HG03439 (cell line): ENCODE measurements around the gene STIM1.

Source experiments
- ATAC-seq: cut with Tn5 transposase; IDR thresholded peaks from one replicate; pipeline ENCODE4 v1.9.1; 2021; ENCODE audit warnings: mild to moderate bottlenecking, moderate library complexity; ENCODE audit not compliant: unreplicated experiment

The STIM1 gene

GRCh38 chr11:4060182-4060923 lies 204.9 kb downstream of the STIM1 start:
- ATAC-seq: no peak

GRCh38 chr11:4061700-4062099 lies 206.2 kb downstream of the STIM1 start:
- ATAC-seq: no peak

GRCh38 chr11:4063348-4063747 lies 207.9 kb downstream of the STIM1 start:
- ATAC-seq: no peak

GRCh38 chr11:4064278-4064955 lies 209.0 kb downstream of the STIM1 start:
- ATAC-seq: no peak

- ATAC-seq: no peak
Observed at GRCh38 chr11:4065086-4065485, 209.6 kb downstream of the STIM1 start.

GRCh38 chr11:4065601-4066377 lies 210.3 kb downstream of the STIM1 start:
- ATAC-seq: no peak

- no peak for ATAC-seq
Observed at GRCh38 chr11:4066910-4067309, 211.4 kb downstream of the STIM1 start.

- no peak for ATAC-seq
Observed at GRCh38 chr11:4068962-4069361, 213.5 kb downstream of the STIM1 start.

GRCh38 chr11:4071325-4071724 lies 215.9 kb downstream of the STIM1 start:
- ATAC-seq: no peak

GRCh38 chr11:4071914-4072313 lies 216.4 kb downstream of the STIM1 start:
- ATAC-seq: no peak

- ATAC-seq: peak; percentile 69
Observed at GRCh38 chr11:4072668-4073285, 217.3 kb downstream of the STIM1 start.

- ATAC-seq: no peak
Observed at GRCh38 chr11:4074266-4074665, 218.8 kb downstream of the STIM1 start.

GRCh38 chr11:4076774-4077173 lies 221.3 kb downstream of the STIM1 start:
- no peak for ATAC-seq

- ATAC-seq: no peak
Observed at GRCh38 chr11:4083198-4083597, 227.7 kb downstream of the STIM1 start.

- ATAC-seq: no peak
Observed at GRCh38 chr11:4084406-4085125, 229.1 kb downstream of the STIM1 start.

- no peak for ATAC-seq
Observed at GRCh38 chr11:4085575-4085974, 230.1 kb downstream of the STIM1 start.

GRCh38 chr11:4086575-4087353 lies 231.3 kb downstream of the STIM1 start:
- no peak for ATAC-seq

- no peak for ATAC-seq
Observed at GRCh38 chr11:4087551-4087950, 232.1 kb downstream of the STIM1 start.

- no peak for ATAC-seq
Observed at GRCh38 chr11:4090258-4090657, 234.8 kb downstream of the STIM1 start.

GRCh38 chr11:4092026-4092425 lies 236.6 kb downstream of the STIM1 start:
- no peak for ATAC-seq
